OCI-LY3 (cell line): Measurements from ENCODE around the gene ZCCHC10.
A peak's percentile ranks its signal among the peaks of the same experiment; 100 is the strongest.

Source experiments
- H2AFZ ChIP-seq: fragments of 200-600, 300-600 bp; shearing (Covaris generic); 2 replicates; pipeline ENCODE4 v1.6.0; 2014; ENCODE audit warnings: antibody characterized with exemption, low read depth, low read length
- H3K27ac ChIP-seq: fragments of 200-600, 300-600 bp; sonication (generic); 2 replicates; pipeline ENCODE4 v1.5.1; 2014; ENCODE audit warnings: mild to moderate bottlenecking, low read length, moderate library complexity, mixed read lengths
- H3K27me3 ChIP-seq: fragments of 200-600, 300-600 bp; sonication (generic); 2 replicates; pipeline ENCODE4 v1.6.1; 2014; ENCODE audit warnings: low read depth, low read length, mixed read lengths
- H3K36me3 ChIP-seq: fragments of 200-600, 300-600 bp; sonication (generic); replicated peaks from 2 replicates; pipeline ENCODE3; 2014; ENCODE audit warnings: low read depth, low read length, mixed read lengths
- H3K4me1 ChIP-seq: fragments of 300-600, 200-600 bp; sonication (generic); 2 replicates; pipeline ENCODE4 v1.6.1; 2014; ENCODE audit warnings: low read length, mixed read lengths
- H3K4me2 ChIP-seq: fragments of 200-600, 300-600 bp; sonication (generic); 2 replicates; pipeline ENCODE4 v1.6.1; 2014; ENCODE audit warnings: low read length, mixed read lengths
- H3K4me3 ChIP-seq: fragments of 300-600, 200-600 bp; sonication (generic); 2 replicates; pipeline ENCODE4 v1.5.1; 2014; ENCODE audit warnings: antibody characterized with exemption, mild to moderate bottlenecking, low read length, moderate library complexity
- H3K79me2 ChIP-seq: fragments of 300-600, 200-600 bp; shearing (Covaris generic); 2 replicates; pipeline ENCODE4 v1.6.1; 2014; ENCODE audit warnings: mild to moderate bottlenecking, low read length, mixed read lengths
- H3K9ac ChIP-seq: fragments of 300-600, 200-600 bp; shearing (Covaris generic); 2 replicates; pipeline ENCODE4 v1.6.0; 2014; ENCODE audit warnings: mild to moderate bottlenecking, low read length, moderate library complexity
- H3K9me3 ChIP-seq: fragments of 200-600, 300-600 bp; shearing (Covaris generic); 2 replicates; pipeline ENCODE4 v1.6.1; 2014; ENCODE audit warnings: low read length, mixed read lengths; ENCODE audit not compliant: insufficient read depth
- H4K20me1 ChIP-seq: fragments of 200-600, 300-600 bp; sonication (generic); 2 replicates; pipeline ENCODE4 v1.6.1; 2016; ENCODE audit warnings: low read length, mixed read lengths; ENCODE audit not compliant: insufficient read depth
- CTCF ChIP-seq: fragments of 200-600, 300-600 bp; sonication (generic); IDR thresholded peaks from 2 replicates; pipeline ENCODE4 v1.5.1; 2014; ENCODE audit warnings: antibody characterized with exemption, low read length, low read depth
- EZH2phosphoT487 ChIP-seq: fragments of 200-600 bp; shearing (Covaris generic); IDR thresholded peaks from 2 replicates; pipeline ENCODE4 v1.6.1; 2018; ENCODE audit warnings: antibody characterized with exemption, mixed run types, low read depth

The ZCCHC10 gene

GRCh38 chr5:133025804-133026663 is at the start of gene ZCCHC10:
Gene ZCCHC10 (minus strand): TSS chr5:133026549. CDS start chr5:133026537, 12 bp downstream.
- H3K4me3 ChIP-seq = peak within 1 kb of the TSS; percentile 92
- H3K9me3 ChIP-seq = no peaks in the 10 kb centered on the region
- peaks cover 2% of the 10 kb centered on the region; the same call in 1 of the 2 replicates for H3K4me1 ChIP-seq
- H2AFZ ChIP-seq = peak within 1 kb of the TSS; percentile 99
- H3K27me3 ChIP-seq = no peaks in the 10 kb centered on the region
- H4K20me1 ChIP-seq = no peaks in the 10 kb centered on the region
- H3K79me2 ChIP-seq = peaks cover 31% of the 10 kb centered on the region
- H3K36me3 ChIP-seq = peaks cover 4% of the 10 kb centered on the region
- H3K27ac ChIP-seq = peak within 1 kb of the TSS; percentile 82
- H3K4me2 ChIP-seq = peak within 1 kb of the TSS; percentile 94
- peak within 1 kb of the TSS; percentile 84 for H3K9ac ChIP-seq
- TF ChIP-seq EZH2phosphoT487 (no peak), CTCF (no peak)

GRCh38 chr5:133075572-133076536 is 49.5 kb upstream of the ZCCHC10 start:
- Histone ChIP-seq H3K27me3 (no peaks in the 10 kb centered on the region), H3K4me1 (no peaks in the 10 kb centered on the region), H3K79me2 (peaks cover 58% of the 10 kb centered on the region), H3K4me3 (no peak overlapping the region), H3K36me3 (peaks cover 38% of the 10 kb centered on the region), H4K20me1 (no peaks in the 10 kb centered on the region), H3K9me3 (no peaks in the 10 kb centered on the region), H2AFZ (no peak overlapping the region), H3K4me2 (no peak overlapping the region), H3K9ac (no peak overlapping the region), H3K27ac (no peak overlapping the region)
- TF ChIP-seq EZH2phosphoT487 (no peak), CTCF (no peak)

- H4K20me1 ChIP-seq = no peaks in the 10 kb centered on the region
- H3K9ac ChIP-seq = no peak overlapping the region
- H2AFZ ChIP-seq = no peak overlapping the region
- H3K4me1 ChIP-seq = no peaks in the 10 kb centered on the region
- H3K36me3 ChIP-seq = peaks cover 42% of the 10 kb centered on the region
- TF ChIP-seq EZH2phosphoT487 (no peak), CTCF (no peak)
- no peak overlapping the region for H3K4me3 ChIP-seq
- H3K27ac ChIP-seq = no peak overlapping the region
- no peaks in the 10 kb centered on the region for H3K27me3 ChIP-seq
- H3K9me3 ChIP-seq = no peaks in the 10 kb centered on the region
- no peak overlapping the region for H3K4me2 ChIP-seq
- peaks cover 36% of the 10 kb centered on the region for H3K79me2 ChIP-seq
Measured at GRCh38 chr5:133072021-133072420, 45.7 kb upstream of the ZCCHC10 start.

GRCh38 chr5:133066045-133066444 is 39.7 kb upstream of the ZCCHC10 start:
- H3K4me3 ChIP-seq = no peak overlapping the region
- H4K20me1 ChIP-seq = peaks cover 12% of the 10 kb centered on the region; the same call in 1 of the 2 replicates
- no peak overlapping the region for H2AFZ ChIP-seq
- H3K9ac ChIP-seq = no peak overlapping the region
- no peak for TF ChIP-seq EZH2phosphoT487
- no peak for TF ChIP-seq CTCF
- no peak overlapping the region for H3K4me2 ChIP-seq
- no peaks in the 10 kb centered on the region for H3K4me1 ChIP-seq
- H3K9me3 ChIP-seq = no peaks in the 10 kb centered on the region
- no peak overlapping the region for H3K27ac ChIP-seq
- H3K79me2 ChIP-seq = peaks cover 66% of the 10 kb centered on the region
- H3K27me3 ChIP-seq = no peaks in the 10 kb centered on the region
- peaks cover 14% of the 10 kb centered on the region for H3K36me3 ChIP-seq
